H54 (cell line): ENCODE measurements around the gene LAPTM4A.
"Not testable (repeated sequence)": the region's sequence is repeated elsewhere in the genome, so short reads cannot be mapped to it uniquely, and the experiment has no call there.

Source experiments
- DNase-seq: peaks from one replicate; pipeline ENCODE4 v3.0.0; 2011; ENCODE audit warnings: low spot score, mixed read lengths; ENCODE audit not compliant: insufficient read length
- FAIRE-seq: peaks from 3 replicates; lab custom pipeline; 2011; peaks lifted over from hg19 to GRCh38; lab: Jason Lieb, UNC
- POLR2A ChIP-seq: IDR thresholded peaks from 2 replicates; pipeline ENCODE4 v1.6.1; 2011; ENCODE audit warnings: low read depth, mild to moderate bottlenecking, low read length

The LAPTM4A gene

DNA sequence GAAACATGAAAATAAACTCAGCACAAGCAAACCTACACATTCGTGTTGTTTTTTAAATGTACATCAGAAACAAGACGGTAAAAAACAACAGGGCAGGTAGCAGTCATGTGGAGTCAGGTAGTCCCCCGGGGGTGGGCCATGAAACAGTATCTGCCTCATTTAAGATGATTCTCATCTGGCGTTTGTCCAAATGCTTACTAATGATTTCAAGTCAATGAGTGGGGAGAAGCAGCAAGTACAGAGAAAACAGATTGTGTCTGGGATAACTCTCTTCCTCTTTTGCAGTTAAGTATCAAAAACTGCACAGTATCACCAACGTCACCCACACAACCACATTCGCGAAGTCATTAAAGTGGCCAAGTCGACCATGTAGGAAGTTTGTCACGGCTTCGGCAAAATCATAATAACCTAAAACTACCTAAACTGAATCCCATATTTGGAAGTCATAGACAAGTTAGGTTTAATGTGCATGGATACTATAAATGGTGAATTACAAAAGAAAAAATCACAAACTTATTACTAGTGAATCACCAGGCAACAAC, 1.3 kb downstream of the LAPTM4A start:
- peak; percentile 66 for FAIRE-seq
- no peak for TF ChIP-seq POLR2A
- no peak for DNase-seq

DNA sequence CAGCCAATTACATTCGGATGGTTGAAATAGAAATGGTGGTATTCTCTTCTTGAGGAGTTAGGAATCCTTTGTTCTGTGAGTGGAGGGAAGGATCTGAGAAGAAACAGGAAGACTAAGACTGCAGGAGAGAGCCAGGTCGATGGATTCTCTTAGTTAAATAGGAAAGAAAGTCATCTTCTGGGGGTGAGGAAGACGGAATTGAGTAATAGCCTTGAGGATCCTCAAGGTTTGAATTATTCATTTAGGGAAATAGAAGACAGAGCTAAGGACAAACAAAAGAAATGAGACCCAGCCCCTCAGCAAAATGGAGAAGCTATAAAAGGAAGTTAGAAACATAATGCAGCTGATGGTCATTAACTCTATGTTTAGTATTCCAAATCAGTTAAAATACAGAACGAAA, 1.8 kb downstream of the LAPTM4A start:
- DNase-seq = no peak
- FAIRE-seq = no peak
- TF ChIP-seq POLR2A = no peak

- FAIRE-seq (no peak), DNase-seq (no peak)
- no peak for TF ChIP-seq POLR2A
These were observed 2.7 kb downstream of the LAPTM4A start for GRCh38 chr2:20048488-20049448.

GRCh38 chr2:20045712-20046292, 5.6 kb downstream of the LAPTM4A start:
- DNase-seq, FAIRE-seq: not testable (repeated sequence)

- no peak for DNase-seq
- TF ChIP-seq POLR2A = no peak
- FAIRE-seq = no peak
These were observed 6.7 kb downstream of the LAPTM4A start for GRCh38 chr2:20044778-20045177.

DNA sequence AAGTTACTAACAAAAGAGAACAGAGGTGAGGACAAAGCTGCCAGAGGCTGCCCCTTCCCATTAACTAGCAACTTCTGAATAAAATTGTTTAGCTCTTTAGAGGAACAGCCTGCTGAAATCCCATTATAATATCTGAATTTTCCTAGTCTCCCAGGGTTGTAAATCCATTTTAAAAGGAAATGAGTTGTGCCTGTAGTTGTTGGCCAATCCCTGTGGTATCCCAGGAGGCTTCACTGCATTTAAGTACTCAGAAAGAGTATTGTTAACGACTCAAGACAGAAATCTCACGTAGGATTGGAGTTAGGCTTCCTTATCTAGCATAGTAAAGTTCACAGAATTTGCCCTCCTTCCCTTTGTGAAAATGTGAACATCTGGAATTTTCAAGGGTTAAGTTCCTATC, 8.9 kb downstream of the LAPTM4A start:
- no peak for FAIRE-seq
- DNase-seq = no peak
- TF ChIP-seq POLR2A = no peak

DNA sequence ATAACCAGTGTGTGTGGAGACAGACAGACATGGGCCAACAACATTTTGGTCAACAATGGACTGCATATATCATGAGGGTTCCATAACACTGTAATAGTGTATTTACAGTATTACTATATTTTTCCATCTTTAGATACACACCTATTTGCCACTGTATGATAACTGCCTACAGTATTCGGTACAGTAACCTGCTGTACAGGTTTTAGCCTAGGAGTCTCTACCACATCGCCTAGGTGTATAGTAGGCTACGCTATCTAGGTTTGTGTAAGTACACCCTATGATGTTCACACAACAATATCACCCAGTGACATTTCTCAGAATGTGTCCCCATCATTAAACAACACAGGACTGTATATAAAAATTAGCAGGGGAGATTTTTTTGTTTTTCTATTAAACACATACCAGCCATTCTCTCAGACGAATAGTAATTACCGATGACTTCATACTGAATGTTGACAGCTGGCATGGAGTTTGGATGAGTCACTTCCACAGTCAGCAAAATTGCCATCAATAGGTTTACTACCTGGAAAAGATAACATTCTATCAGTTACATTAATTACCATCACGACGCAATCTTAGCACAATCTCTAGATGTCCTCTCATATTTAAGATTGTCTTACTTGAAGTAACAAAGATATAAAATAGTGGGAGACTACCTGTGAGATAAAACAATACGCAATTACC, 10.8 kb downstream of the LAPTM4A start:
- TF ChIP-seq POLR2A = no peak
- peak; percentile 76 for FAIRE-seq
- DNase-seq = peak; percentile 33

- no peak for FAIRE-seq
- DNase-seq = no peak
- no peak for TF ChIP-seq POLR2A
These were observed 13.8 kb downstream of the LAPTM4A start for GRCh38 chr2:20037660-20038059.

DNA sequence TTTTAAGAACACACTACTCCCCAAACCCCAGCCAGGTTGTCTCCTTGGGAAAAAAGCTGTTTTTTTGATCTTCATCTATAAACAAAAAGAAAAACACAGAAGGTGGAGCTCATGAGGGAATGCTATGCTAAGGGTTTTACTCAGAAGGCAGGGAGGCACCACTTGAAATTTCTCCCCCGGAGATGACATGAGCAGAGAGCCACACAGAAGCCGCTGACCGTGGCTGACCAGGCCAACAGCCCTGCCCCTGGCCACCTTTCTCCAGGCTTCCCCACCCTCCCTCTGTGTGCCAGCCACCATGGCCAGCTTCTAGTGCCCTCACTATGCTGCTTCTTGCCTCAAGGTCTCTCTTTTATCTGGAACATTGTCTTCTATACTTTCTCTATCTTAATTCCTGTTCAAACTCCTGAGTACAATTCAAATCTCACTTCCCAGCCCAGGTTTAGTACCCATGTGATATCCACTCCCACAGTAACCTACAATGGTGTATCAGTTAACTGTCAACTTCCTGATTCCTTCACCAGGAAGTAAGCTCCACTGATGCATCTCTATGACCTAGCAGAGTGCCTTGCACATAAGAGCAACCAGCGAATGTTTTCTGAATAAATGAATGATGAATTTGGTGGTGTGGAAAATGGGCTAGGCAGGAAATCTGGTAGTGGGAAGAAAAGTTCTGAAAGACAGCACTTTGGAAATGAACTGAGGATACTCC, 15.3 kb downstream of the LAPTM4A start:
- TF ChIP-seq POLR2A = no peak
- FAIRE-seq (no peak), DNase-seq (no peak)

DNA sequence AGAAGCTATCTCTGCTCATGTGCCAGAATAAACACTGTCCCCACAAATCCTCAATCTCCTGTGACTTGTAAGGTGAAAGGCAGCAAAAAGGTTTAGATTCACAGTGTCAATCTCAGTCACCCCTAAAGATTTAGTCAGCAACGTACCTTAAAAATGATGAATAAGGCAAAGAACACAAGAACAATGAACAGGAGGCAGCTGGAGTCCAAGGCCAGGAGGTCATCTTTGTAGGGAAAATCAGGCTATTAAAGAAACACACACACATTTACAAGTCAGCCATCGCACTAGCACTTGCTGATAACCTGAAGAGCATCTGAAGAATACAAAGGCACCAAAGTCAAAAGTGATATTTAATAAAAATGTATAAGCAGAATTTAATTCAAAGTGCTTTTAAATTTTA, 16.6 kb downstream of the LAPTM4A start:
- no peak for TF ChIP-seq POLR2A
- DNase-seq (no peak), FAIRE-seq (no peak)

GRCh38 chr2:20034218-20034617, 17.2 kb downstream of the LAPTM4A start:
- FAIRE-seq = no peak
- TF ChIP-seq POLR2A = no peak
- DNase-seq = no peak

DNA sequence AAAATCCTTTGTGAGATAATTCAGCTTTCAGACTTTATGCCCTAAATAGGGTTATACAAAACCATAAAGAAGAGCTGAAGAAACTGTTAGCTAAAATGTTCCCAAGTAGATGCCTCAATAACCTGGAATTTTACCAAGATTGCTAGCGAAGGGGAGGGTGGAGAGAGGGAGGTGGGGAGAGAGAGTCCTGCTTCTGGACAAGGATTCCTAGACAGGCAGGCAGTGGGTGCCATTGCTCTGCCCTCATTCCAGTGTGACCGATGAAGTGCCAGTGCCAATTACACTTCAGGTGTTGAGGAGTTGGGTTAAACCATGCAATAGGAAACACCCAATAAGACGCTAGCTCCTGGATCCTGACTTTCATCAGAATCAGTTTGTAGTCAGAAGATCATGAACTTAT, 18.1 kb downstream of the LAPTM4A start:
- no peak for DNase-seq
- FAIRE-seq = no peak

GRCh38 chr2:20030224-20030623, 21.2 kb downstream of the LAPTM4A start:
- DNase-seq (no peak), FAIRE-seq (no peak)
- TF ChIP-seq POLR2A = no peak

More for the DNA sequence above, 18.1 kb downstream of the LAPTM4A start:
- no peak for TF ChIP-seq POLR2A
